SK-N-SH treated with all-trans-retinoic acid at 6 μM for 48 hours (cell line): ENCODE data around the gene AOPEP.

Source experiments
- ATAC-seq: fragments of 200-7000 bp; cut with Tn5 transposase; 3 replicates; pipeline ENCODE4 v1.9.1; 2020; ENCODE audit warnings: mild to moderate bottlenecking, moderate library complexity
- ARNTL ChIP-seq: fragments of 450-650 bp; formaldehyde crosslinking; IDR thresholded peaks from 2 replicates; pipeline ENCODE4 v1.5.0; 2020; ENCODE audit warnings: low read depth, mild to moderate bottlenecking, moderate library complexity, borderline replicate concordance
- BACH2 ChIP-seq: fragments of 250-450 bp; sonication (Bioruptor Pico); IDR thresholded peaks from 2 replicates; pipeline ENCODE4 v1.9.0; 2021; ENCODE audit warnings: mild to moderate bottlenecking, borderline replicate concordance
- ESRRG ChIP-seq: fragments of 250-450 bp; sonication (Bioruptor Pico); IDR thresholded peaks from 2 replicates; pipeline ENCODE4 v1.6.1; 2021; ENCODE audit warnings: mild to moderate bottlenecking
- GLIS3 ChIP-seq: fragments of 250-450 bp; sonication (Bioruptor Pico); IDR thresholded peaks from 2 replicates; pipeline ENCODE4 v1.5.0; 2020; ENCODE audit warnings: mild to moderate bottlenecking, moderate library complexity
- ISL1 ChIP-seq: fragments of 250-450 bp; sonication (Bioruptor Pico); IDR thresholded peaks from 2 replicates; pipeline ENCODE4 v2.1.2; 2022; ENCODE audit warnings: mild to moderate bottlenecking, moderate library complexity
- OSR1 ChIP-seq: fragments of 250-450 bp; sonication (Bioruptor Pico); IDR thresholded peaks from 2 replicates; pipeline ENCODE4 v1.8.0; 2022; ENCODE audit warnings: moderate library complexity, mild to moderate bottlenecking, inconsistent platforms
- PPARA ChIP-seq: fragments of 250-450 bp; sonication (Bioruptor Pico); IDR thresholded peaks from 2 replicates; pipeline ENCODE4 v1.5.0; 2020; ENCODE audit warnings: mild to moderate bottlenecking, borderline replicate concordance
- RARB ChIP-seq: fragments of 250-450 bp; sonication (Bioruptor Pico); IDR thresholded peaks from 2 replicates; pipeline ENCODE4 v1.8.0; 2021; ENCODE audit warnings: mild to moderate bottlenecking, moderate library complexity
- SNAI2 ChIP-seq: fragments of 250-450 bp; sonication (Bioruptor Pico); IDR thresholded peaks from 2 replicates; pipeline ENCODE4 v1.5.0; 2020; ENCODE audit warnings: mild to moderate bottlenecking, moderate library complexity
- TCF4 ChIP-seq: fragments of 250-450 bp; sonication (Bioruptor Pico); IDR thresholded peaks from 2 replicates; pipeline ENCODE4 v1.8.0; 2021; ENCODE audit warnings: mild to moderate bottlenecking, moderate library complexity, borderline replicate concordance
- TOX ChIP-seq: fragments of 250-450 bp; sonication (Bioruptor Pico); IDR thresholded peaks from 2 replicates; pipeline ENCODE4 v1.8.0; 2021; ENCODE audit warnings: mild to moderate bottlenecking, moderate library complexity, borderline replicate concordance
- ZFP3 ChIP-seq: fragments of 250-450 bp; sonication (Bioruptor Pico); IDR thresholded peaks from 2 replicates; pipeline ENCODE4 v1.5.0; 2020; ENCODE audit warnings: mild to moderate bottlenecking, moderate library complexity
- ZFP30 ChIP-seq: fragments of 450-650 bp; formaldehyde crosslinking; IDR thresholded peaks from 2 replicates; pipeline ENCODE4 v1.5.0; 2022; ENCODE audit warnings: mild to moderate bottlenecking, moderate library complexity
- ZNF565 ChIP-seq: fragments of 450-650 bp; formaldehyde crosslinking; conservative IDR thresholded peaks from 2 replicates; pipeline ENCODE4 v1.5.0; 2020; ENCODE audit warnings: low read depth, mild to moderate bottlenecking, moderate library complexity
- ZNF8 ChIP-seq: fragments of 450-650 bp; formaldehyde crosslinking; IDR thresholded peaks from 2 replicates; pipeline ENCODE4 v1.5.0; 2020; ENCODE audit warnings: mild to moderate bottlenecking, moderate library complexity
- TF ChIP-seq, protein P1 (sequence below): fragments of 250-450 bp; sonication (Bioruptor Pico); IDR thresholded peaks from 2 replicates; pipeline ENCODE4 v1.5.0; 2020; ENCODE audit warnings: mild to moderate bottlenecking, moderate library complexity
- TF ChIP-seq, protein P2 (sequence below): fragments of 250-450 bp; sonication (Bioruptor Pico); IDR thresholded peaks from 2 replicates; pipeline ENCODE4 v1.5.1; 2020; ENCODE audit warnings: low read depth, mild to moderate bottlenecking, moderate library complexity
- TF ChIP-seq, protein P3 (sequence below): fragments of 250-450 bp; sonication (Bioruptor Pico); IDR thresholded peaks from 2 replicates; pipeline ENCODE4 v1.8.0; 2020; ENCODE audit warnings: mild to moderate bottlenecking, moderate library complexity, borderline replicate concordance
- TF ChIP-seq, protein P4 (sequence below): fragments of 250-450 bp; sonication (Bioruptor Pico); IDR thresholded peaks from 2 replicates; pipeline ENCODE4 v1.8.0; 2021; ENCODE audit warnings: low read depth, mild to moderate bottlenecking, moderate library complexity, borderline replicate concordance

AOPEP gene

DNA sequence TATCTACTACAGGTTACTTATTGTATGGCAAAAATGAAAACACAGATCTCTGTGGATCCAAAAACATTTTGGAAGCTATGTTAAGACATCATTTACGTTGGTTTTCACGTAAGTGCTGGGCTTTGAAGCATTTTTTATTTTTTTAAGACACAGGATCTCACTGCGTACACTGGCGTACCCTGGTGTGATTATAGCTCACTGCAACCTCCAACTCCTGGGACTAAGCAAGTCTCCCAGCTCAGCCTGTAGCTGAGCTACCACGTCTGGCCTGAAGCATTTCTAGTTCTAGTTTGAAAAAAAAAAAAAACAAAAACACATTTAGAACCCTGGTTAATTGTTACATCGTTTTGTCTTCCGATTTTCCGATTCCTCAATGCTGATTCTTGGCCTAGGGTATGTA lies 131.3 kb downstream of the AOPEP start:
- ATAC-seq = no peak
- TF ChIP-seq BACH2 (no peak), ZFP30 (CRISPR knock-in tag) (no peak), ZFP3 (no peak), ESRRG (CRISPR knock-in tag) (no peak), TOX (CRISPR knock-in tag) (no peak), ZNF8 (no peak), ISL1 (CRISPR knock-in tag) (no peak), OSR1 (CRISPR knock-in tag) (no peak), PPARA (CRISPR knock-in tag) (no peak), TCF4 (CRISPR knock-in tag) (no peak)
- TF ChIP-seq, protein P1, sequence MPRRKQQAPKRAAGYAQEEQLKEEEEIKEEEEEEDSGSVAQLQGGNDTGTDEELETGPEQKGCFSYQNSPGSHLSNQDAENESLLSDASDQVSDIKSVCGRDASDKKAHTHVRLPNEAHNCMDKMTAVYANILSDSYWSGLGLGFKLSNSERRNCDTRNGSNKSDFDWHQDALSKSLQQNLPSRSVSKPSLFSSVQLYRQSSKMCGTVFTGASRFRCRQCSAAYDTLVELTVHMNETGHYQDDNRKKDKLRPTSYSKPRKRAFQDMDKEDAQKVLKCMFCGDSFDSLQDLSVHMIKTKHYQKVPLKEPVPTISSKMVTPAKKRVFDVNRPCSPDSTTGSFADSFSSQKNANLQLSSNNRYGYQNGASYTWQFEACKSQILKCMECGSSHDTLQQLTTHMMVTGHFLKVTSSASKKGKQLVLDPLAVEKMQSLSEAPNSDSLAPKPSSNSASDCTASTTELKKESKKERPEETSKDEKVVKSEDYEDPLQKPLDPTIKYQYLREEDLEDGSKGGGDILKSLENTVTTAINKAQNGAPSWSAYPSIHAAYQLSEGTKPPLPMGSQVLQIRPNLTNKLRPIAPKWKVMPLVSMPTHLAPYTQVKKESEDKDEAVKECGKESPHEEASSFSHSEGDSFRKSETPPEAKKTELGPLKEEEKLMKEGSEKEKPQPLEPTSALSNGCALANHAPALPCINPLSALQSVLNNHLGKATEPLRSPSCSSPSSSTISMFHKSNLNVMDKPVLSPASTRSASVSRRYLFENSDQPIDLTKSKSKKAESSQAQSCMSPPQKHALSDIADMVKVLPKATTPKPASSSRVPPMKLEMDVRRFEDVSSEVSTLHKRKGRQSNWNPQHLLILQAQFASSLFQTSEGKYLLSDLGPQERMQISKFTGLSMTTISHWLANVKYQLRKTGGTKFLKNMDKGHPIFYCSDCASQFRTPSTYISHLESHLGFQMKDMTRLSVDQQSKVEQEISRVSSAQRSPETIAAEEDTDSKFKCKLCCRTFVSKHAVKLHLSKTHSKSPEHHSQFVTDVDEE (CRISPR knock-in tag) = no peak
- TF ChIP-seq, protein P2, sequence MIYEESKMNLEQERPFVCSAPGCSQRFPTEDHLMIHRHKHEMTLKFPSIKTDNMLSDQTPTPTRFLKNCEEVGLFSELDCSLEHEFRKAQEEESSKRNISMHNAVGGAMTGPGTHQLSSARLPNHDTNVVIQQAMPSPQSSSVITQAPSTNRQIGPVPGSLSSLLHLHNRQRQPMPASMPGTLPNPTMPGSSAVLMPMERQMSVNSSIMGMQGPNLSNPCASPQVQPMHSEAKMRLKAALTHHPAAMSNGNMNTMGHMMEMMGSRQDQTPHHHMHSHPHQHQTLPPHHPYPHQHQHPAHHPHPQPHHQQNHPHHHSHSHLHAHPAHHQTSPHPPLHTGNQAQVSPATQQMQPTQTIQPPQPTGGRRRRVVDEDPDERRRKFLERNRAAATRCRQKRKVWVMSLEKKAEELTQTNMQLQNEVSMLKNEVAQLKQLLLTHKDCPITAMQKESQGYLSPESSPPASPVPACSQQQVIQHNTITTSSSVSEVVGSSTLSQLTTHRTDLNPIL (CRISPR knock-in tag) = no peak
- TF ChIP-seq, protein P3, sequence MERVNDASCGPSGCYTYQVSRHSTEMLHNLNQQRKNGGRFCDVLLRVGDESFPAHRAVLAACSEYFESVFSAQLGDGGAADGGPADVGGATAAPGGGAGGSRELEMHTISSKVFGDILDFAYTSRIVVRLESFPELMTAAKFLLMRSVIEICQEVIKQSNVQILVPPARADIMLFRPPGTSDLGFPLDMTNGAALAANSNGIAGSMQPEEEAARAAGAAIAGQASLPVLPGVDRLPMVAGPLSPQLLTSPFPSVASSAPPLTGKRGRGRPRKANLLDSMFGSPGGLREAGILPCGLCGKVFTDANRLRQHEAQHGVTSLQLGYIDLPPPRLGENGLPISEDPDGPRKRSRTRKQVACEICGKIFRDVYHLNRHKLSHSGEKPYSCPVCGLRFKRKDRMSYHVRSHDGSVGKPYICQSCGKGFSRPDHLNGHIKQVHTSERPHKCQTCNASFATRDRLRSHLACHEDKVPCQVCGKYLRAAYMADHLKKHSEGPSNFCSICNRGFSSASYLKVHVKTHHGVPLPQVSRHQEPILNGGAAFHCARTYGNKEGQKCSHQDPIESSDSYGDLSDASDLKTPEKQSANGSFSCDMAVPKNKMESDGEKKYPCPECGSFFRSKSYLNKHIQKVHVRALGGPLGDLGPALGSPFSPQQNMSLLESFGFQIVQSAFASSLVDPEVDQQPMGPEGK (CRISPR knock-in tag) = no peak

DNA sequence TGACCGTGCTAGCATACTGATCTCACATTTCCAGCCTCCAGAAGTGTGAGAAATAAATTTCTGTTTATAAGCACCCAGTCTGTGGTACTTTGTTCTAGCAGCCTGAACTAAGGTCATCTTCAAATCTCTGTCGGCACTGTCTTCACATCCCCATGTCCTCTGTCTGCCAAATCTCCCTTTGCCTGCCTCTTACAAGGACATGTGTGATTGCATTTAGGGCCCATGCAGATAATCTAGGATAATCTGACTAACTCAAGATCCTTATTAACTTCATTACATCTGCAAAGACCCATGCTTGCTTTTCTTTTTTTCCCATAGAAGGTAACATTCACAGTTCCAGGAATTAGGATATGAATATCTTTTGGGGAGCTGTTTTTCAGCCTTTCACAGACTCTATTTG lies 132.7 kb downstream of the AOPEP start:
- no peak for ATAC-seq
- TF ChIP-seq SNAI2 (CRISPR knock-in tag) (no peak), BACH2 (no peak), TCF4 (CRISPR knock-in tag) (no peak), RARB (CRISPR knock-in tag) (no peak), ZFP30 (CRISPR knock-in tag) (no peak), OSR1 (CRISPR knock-in tag) (no peak)
- TF ChIP-seq, protein P3 (CRISPR knock-in tag) = no peak
- TF ChIP-seq, protein P4, sequence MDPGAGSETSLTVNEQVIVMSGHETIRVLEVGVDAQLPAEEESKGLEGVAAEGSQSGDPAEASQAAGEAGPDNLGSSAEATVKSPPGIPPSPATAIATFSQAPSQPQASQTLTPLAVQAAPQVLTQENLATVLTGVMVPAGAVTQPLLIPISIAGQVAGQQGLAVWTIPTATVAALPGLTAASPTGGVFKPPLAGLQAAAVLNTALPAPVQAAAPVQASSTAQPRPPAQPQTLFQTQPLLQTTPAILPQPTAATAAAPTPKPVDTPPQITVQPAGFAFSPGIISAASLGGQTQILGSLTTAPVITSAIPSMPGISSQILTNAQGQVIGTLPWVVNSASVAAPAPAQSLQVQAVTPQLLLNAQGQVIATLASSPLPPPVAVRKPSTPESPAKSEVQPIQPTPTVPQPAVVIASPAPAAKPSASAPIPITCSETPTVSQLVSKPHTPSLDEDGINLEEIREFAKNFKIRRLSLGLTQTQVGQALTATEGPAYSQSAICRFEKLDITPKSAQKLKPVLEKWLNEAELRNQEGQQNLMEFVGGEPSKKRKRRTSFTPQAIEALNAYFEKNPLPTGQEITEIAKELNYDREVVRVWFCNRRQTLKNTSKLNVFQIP (CRISPR knock-in tag) = no peak

DNA sequence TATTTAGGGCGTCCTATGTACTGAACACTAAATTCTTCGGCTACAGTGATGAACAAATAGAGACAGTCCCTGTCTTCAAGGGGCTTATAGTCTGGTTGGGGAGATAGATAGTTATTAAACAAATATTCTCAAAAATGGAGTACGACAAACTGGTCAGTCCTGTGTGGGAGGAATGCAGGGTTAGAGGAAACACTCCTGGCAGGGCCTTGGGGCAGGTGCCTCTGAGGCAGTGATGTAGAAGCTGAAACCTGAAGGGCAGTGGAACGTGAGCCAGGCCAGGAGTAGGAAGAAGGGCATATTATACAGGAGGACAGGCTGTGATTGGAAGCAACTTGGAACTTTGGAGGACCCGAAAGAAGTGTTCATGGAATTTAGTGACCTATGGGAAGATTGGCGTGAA lies 133.4 kb downstream of the AOPEP start:
- TF ChIP-seq ZNF565 (no peak), GLIS3 (CRISPR knock-in tag) (no peak), ARNTL (CRISPR knock-in tag) (no peak), TOX (CRISPR knock-in tag) (no peak)

More for the DNA sequence above, 133.4 kb downstream of the AOPEP start:
- no peak for ATAC-seq
